GM18499 (cell line): Measurements from ENCODE around the gene C7orf25.

ENCODE experiments used
- ATAC-seq: cut with Tn5 transposase; IDR thresholded peaks from one replicate; pipeline ENCODE4 v1.9.1; 2021; ENCODE audit warnings: moderate number of reproducible peaks; ENCODE audit not compliant: insufficient read depth, unreplicated experiment

The C7orf25 gene

GRCh38 chr7:42883950-42884349 lies 27.9 kb downstream of the C7orf25 start:
- ATAC-seq, result no peak

GRCh38 chr7:42880392-42880791 lies 31.5 kb downstream of the C7orf25 start:
- ATAC-seq, result no peak

GRCh38 chr7:42878303-42878702 lies 33.6 kb downstream of the C7orf25 start:
- no peak for ATAC-seq

- no peak for ATAC-seq
Observed at GRCh38 chr7:42877862-42878261, 34.0 kb downstream of the C7orf25 start.

- ATAC-seq, result peak; percentile 83
Observed at GRCh38 chr7:42876182-42877068, 35.4 kb downstream of the C7orf25 start.

- peak; percentile 97 for ATAC-seq
Observed at GRCh38 chr7:42869131-42870020, 42.5 kb downstream of the C7orf25 start.

- no peak for ATAC-seq
Observed at GRCh38 chr7:42868480-42868879, 43.4 kb downstream of the C7orf25 start.
